Measurements from ENCODE around the gene TNNI3K. TPM values are rescaled to one million over a fixed set of nuclear protein-coding genes. Genes with fewer than 3 reads are reported as not detected.

Gene TNNI3K
- total RNA-seq, 1 experiment from 2014 or later = not detected

DNA sequence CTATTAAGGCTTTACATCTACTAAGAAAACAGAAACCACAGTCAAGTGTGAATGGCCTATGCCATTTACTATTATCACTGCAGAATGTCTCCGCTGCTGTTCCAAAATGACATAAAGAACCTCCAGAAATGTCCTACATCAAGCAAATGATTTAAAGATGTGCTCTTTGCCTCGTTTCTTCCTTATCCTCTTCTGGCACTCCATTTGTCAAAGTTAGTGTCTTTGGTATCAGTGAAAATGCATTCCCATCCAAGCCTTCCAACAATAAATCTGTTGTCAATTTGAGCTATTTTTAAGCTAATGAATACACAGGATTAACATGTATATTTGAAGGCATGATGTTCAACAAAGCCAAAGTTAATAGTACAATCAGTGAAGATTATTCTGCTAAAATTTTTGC is 171.6 kb downstream of the TNNI3K start:
- Mint-ChIP-seq H3K4me3 (no peak overlapping the region), H3K27me3 (ENCODE audit: low read depth) (no peaks in the 10 kb centered on the region), H3K36me3 (ENCODE audit: insufficient read depth in 1 of 3, low read depth in 3 of 3) (no peaks in the 10 kb centered on the region), H3K27ac (no peak overlapping the region), H3K4me1 (peaks cover 0 to 3% of the 10 kb centered on the region in 2 experiments; a peak in 1 of 4 replicates), H3K9me3 (no peaks in the 10 kb centered on the region)
- no peaks in the 10 kb centered on the region for H3K79me2 ChIP-seq (ENCODE audit: insufficient read depth, low read length)
- H3K27me3 ChIP-seq (ENCODE audit: insufficient read depth, low read length) = no peaks in the 10 kb centered on the region
- H2BK5ac ChIP-seq (ENCODE audit: insufficient read length, low read length) = no peak overlapping the region
- no peak overlapping the region for H4K8ac ChIP-seq (replicated peaks; ENCODE audit: insufficient read length, low read depth, low read length)
- H3K27ac ChIP-seq (ENCODE audit: insufficient read length, low read depth, low read length) = no peak overlapping the region
- H3K4ac ChIP-seq (ENCODE audit: low read depth, low read length) = no peak overlapping the region
- no peak overlapping the region for H3K23ac ChIP-seq (ENCODE audit: insufficient read length, low read depth, low read length)
- no CpG with 5 or more reads among the region's 2 CpGs for WGBS (ENCODE audit: extremely low coverage, insufficient read length, low lambda C conversion rate)
- H4K20me1 ChIP-seq (ENCODE audit: control insufficient read depth, insufficient read depth, insufficient read length) = no peaks in the 10 kb centered on the region
- H2BK20ac ChIP-seq (ENCODE audit: low read depth, low read length, poor library complexity, severe bottlenecking) = no peak overlapping the region
- H3K18ac ChIP-seq (ENCODE audit: insufficient read length, low read depth, low read length) = no peak overlapping the region
- H3K4me1 ChIP-seq (ENCODE audit: insufficient read depth, low read length) = no peaks in the 10 kb centered on the region
- H2BK120ac ChIP-seq (ENCODE audit: low read depth, low read length, poor library complexity, severe bottlenecking) = no peak overlapping the region
- no peak overlapping the region for H4K5ac ChIP-seq (ENCODE audit: insufficient read length, low read depth, low read length)
- no peak overlapping the region for H4K91ac ChIP-seq (ENCODE audit: insufficient read length, low read depth, low read length)
- TF ChIP-seq, protein P1, sequence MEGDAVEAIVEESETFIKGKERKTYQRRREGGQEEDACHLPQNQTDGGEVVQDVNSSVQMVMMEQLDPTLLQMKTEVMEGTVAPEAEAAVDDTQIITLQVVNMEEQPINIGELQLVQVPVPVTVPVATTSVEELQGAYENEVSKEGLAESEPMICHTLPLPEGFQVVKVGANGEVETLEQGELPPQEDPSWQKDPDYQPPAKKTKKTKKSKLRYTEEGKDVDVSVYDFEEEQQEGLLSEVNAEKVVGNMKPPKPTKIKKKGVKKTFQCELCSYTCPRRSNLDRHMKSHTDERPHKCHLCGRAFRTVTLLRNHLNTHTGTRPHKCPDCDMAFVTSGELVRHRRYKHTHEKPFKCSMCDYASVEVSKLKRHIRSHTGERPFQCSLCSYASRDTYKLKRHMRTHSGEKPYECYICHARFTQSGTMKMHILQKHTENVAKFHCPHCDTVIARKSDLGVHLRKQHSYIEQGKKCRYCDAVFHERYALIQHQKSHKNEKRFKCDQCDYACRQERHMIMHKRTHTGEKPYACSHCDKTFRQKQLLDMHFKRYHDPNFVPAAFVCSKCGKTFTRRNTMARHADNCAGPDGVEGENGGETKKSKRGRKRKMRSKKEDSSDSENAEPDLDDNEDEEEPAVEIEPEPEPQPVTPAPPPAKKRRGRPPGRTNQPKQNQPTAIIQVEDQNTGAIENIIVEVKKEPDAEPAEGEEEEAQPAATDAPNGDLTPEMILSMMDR (conservative IDR thresholded peaks at IDR 0.05) = no peak
- H2BK12ac ChIP-seq (ENCODE audit: insufficient read length, low read depth, low read length) = no peak overlapping the region
- no peak overlapping the region for H3K14ac ChIP-seq (ENCODE audit: insufficient read depth, low read length)
- no peak overlapping the region for H3K56ac ChIP-seq (ENCODE audit: insufficient read length, low read depth, low read length)
- no peak overlapping the region for H2BK15ac ChIP-seq (ENCODE audit: low read depth, low read length)
- H3T11ph ChIP-seq (ENCODE audit: low read length) = no peak overlapping the region
- no peaks in the 10 kb centered on the region for H3K23me2 ChIP-seq (ENCODE audit: insufficient read length, low read depth, low read length, poor library complexity, severe bottlenecking)
- no peak for DNase-seq
- H3K4me2 ChIP-seq (ENCODE audit: insufficient read depth, insufficient read length, low read length) = no peak overlapping the region
- H3K9ac ChIP-seq (ENCODE audit: extremely low read depth, insufficient read length, low read length) = no peak overlapping the region
- no peaks in the 10 kb centered on the region for H3K9me3 ChIP-seq (ENCODE audit: control insufficient read depth, low read depth, low read length)
- no peak overlapping the region for H2AFZ ChIP-seq (ENCODE audit: low read length)
- H3K79me1 ChIP-seq (ENCODE audit: insufficient read depth, low read depth, low read length, poor library complexity, severe bottlenecking) = no peaks in the 10 kb centered on the region
- H2AK5ac ChIP-seq (ENCODE audit: insufficient read length, low read length) = no peak overlapping the region
